Natural killer cell (primary cell): ENCODE measurements around the gene SH3TC2. TPM values are rescaled to one million over a fixed set of nuclear protein-coding genes. Genes with fewer than 3 reads are reported as not detected.

Experiments
- ATAC-seq, 3 donors: fragments of 150-1000 bp in 2 of 3; fragments of 200-7000 bp in 1 of 3; cut with Tn5 transposase; 1 replicate in 1 of 3; 2 replicates in 2 of 3; pipeline ENCODE4 v1.10.0; 2021; ENCODE audit warnings: mild to moderate bottlenecking in 2 of 3, moderate library complexity in 2 of 3
- DNase-seq, 2 donors: peaks; one replicate each; pipeline versions ENCODE4 v3.0.0 to v3.0.0-alpha.2; 2013 to 2021; ENCODE audit warnings: mixed read lengths in 1 of 2
- H3K27ac ChIP-seq: one replicate; pipeline ENCODE4 v1.5.1; 2013; ENCODE audit warnings: mild to moderate bottlenecking, low read length
- H3K27me3 ChIP-seq: one replicate; pipeline ENCODE4 v1.6.1; 2013; ENCODE audit warnings: low read length; ENCODE audit not compliant: control insufficient read depth, insufficient read depth
- H3K36me3 ChIP-seq: one replicate; pipeline ENCODE4 v1.6.1; 2013; ENCODE audit warnings: low read length; ENCODE audit not compliant: control insufficient read depth, insufficient read depth
- H3K4me1 ChIP-seq: one replicate; pipeline ENCODE4 v1.6.1; 2013; ENCODE audit warnings: low read length; ENCODE audit not compliant: control insufficient read depth, insufficient read depth
- H3K4me3 ChIP-seq: one replicate; pipeline ENCODE4 v1.5.1; 2013; ENCODE audit warnings: low read length
- H3K9me3 ChIP-seq: one replicate; pipeline ENCODE4 v1.6.1; 2013; ENCODE audit warnings: low read length; ENCODE audit not compliant: control insufficient read depth, insufficient read depth
- H3K27ac Mint-ChIP-seq, 2 donors: one replicate each; pipeline ENCODE4 v1.8.0; 2022; ENCODE audit warnings: mild to moderate bottlenecking in 2 of 2, mixed read lengths in 2 of 2, moderate library complexity in 1 of 2
- H3K27me3 Mint-ChIP-seq, 2 donors: one replicate each; pipeline ENCODE4 v1.8.0; 2022; ENCODE audit warnings: low read depth in 2 of 2, mixed read lengths in 2 of 2
- H3K36me3 Mint-ChIP-seq: one replicate; pipeline ENCODE4 v1.8.0; 2022; ENCODE audit warnings: mixed read lengths
- H3K4me1 Mint-ChIP-seq, 2 donors: one replicate each; pipeline ENCODE4 v1.8.0; 2022; ENCODE audit warnings: mixed read lengths in 2 of 2
- H3K4me3 Mint-ChIP-seq: one replicate; pipeline ENCODE4 v1.8.0; 2022; ENCODE audit warnings: mild to moderate bottlenecking, moderate library complexity, mixed read lengths
- H3K9me3 Mint-ChIP-seq, 2 donors: one replicate each; pipeline ENCODE4 v1.8.0; 2022; ENCODE audit warnings: mixed read lengths in 2 of 2
- CTCF ChIP-seq: fragments of 200-600 bp; IDR thresholded peaks from one replicate; pipeline ENCODE4 v1.8.0; 2022; ENCODE audit warnings: antibody characterized with exemption
- WGBS: methylation state at CpG from one replicate; pipeline ENCODE4 v1.1.7; 2013; ENCODE audit warnings: missing lambda C conversion rate; ENCODE audit not compliant: insufficient coverage; 5-methylcytosine and 5-hydroxymethylcytosine counted together
- intact Hi-C: fragments of 100-400 bp; cut with micrococcal nuclease; formaldehyde crosslinking; loops from one replicate; pipeline ENCODE4 v1.14.2; 2022
- total RNA-seq, 4 donors: library from RNA; stranded (reverse); fragments of 120-200 nt in 1 of 4; gene quantifications; one replicate each; pipeline versions ENCODE4 v1.2.3 to v1.2.4, GENCODE V29; 2013 to 2022

SH3TC2 gene
- total RNA-seq, 3 donors from 2014 or later (not counting 1 experiment from before 2014, with no cell fraction given) = 0.11 to 0.68 (median 0.58) TPM

DNA sequence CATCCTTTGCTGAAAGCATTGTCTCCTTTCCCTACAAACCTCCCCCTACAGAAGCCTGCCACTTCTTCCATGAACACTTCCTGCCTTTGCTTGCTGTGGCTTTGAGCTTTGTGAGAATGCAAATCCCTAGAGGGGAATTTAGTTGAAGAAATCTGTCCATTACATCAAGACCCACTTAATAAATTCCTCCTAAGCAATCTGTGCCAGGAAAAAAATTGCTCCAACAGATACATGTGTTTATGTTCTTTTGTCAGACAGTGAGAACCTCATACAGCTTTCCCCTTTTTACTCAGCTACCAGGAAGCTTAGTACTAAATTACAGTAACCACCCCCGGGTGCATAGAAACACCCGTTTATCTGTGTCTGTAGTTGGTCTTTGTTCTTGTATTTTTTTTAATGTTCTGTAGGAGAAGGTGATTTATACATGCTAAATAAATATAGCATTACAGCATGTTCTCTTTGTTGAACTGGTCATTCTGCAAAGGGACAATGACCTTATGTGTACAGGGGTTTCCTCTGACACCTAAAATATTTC lies 43.9 kb downstream of the SH3TC2 start:
- H3K4me3 Mint-ChIP-seq = no peak overlapping the region
- no peak for ATAC-seq
- Histone ChIP-seq H3K27ac (no peak overlapping the region), H3K4me1 (no peaks in the 10 kb centered on the region), H3K9me3 (no peaks in the 10 kb centered on the region), H3K27me3 (no peaks in the 10 kb centered on the region), H3K36me3 (no peaks in the 10 kb centered on the region), H3K4me3 (no peak overlapping the region)
- no peaks in the 10 kb centered on the region for H3K9me3 Mint-ChIP-seq
- no peaks in the 10 kb centered on the region for H3K36me3 Mint-ChIP-seq
- H3K4me1 Mint-ChIP-seq = peaks cover 8 to 11% of the 10 kb centered on the region in 2 donors
- TF ChIP-seq CTCF = no peak
- peaks cover 14 to 30% of the 10 kb centered on the region in 2 donors for H3K27me3 Mint-ChIP-seq
- no peak overlapping the region for H3K27ac Mint-ChIP-seq
- intact Hi-C loops = no loop called here
- no CpG with 5 or more reads among the region's 2 CpGs for WGBS
- no peak for DNase-seq

- no peaks in the 10 kb centered on the region for H3K9me3 ChIP-seq
- WGBS = 80% methylated on average over 1 of the region's 1 CpG
- H3K36me3 ChIP-seq = no peaks in the 10 kb centered on the region
- intact Hi-C loops = no loop called here
- H3K4me3 Mint-ChIP-seq = no peak overlapping the region
- no peaks in the 10 kb centered on the region for H3K4me1 ChIP-seq
- no peak for DNase-seq
- peaks cover 8 to 11% of the 10 kb centered on the region in 2 donors for H3K4me1 Mint-ChIP-seq
- no peaks in the 10 kb centered on the region for H3K9me3 Mint-ChIP-seq
- H3K27me3 ChIP-seq = no peaks in the 10 kb centered on the region
- no peak overlapping the region for H3K27ac Mint-ChIP-seq
- no peaks in the 10 kb centered on the region for H3K36me3 Mint-ChIP-seq
- no peak for ATAC-seq
- no peak for TF ChIP-seq CTCF
- H3K27me3 Mint-ChIP-seq = peaks cover 13 to 30% of the 10 kb centered on the region in 2 donors
- H3K27ac ChIP-seq = no peak overlapping the region
- no peak overlapping the region for H3K4me3 ChIP-seq
Observed at GRCh38 chr5:149017636-149018035, 45.2 kb downstream of the SH3TC2 start.

DNA sequence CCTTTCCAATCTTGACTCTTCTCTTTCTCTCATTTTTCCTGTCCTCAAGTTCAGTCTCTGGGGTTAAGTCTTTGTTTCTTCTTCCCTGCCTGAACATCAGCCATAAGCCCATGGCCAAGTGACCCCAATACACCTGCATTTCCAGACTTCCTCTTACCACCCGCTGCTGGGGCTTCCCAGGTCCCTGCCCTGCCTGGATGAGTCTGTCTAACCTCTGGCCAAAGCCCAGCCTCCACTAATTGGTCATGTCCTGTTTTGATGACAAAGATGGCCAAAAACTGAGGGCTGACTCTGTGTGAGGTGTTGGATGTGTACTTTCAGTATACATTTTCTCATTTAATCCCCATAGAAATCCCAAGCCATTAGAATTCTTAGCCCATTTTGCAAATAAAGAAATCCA lies 47.3 kb downstream of the SH3TC2 start:
- no peaks in the 10 kb centered on the region for H3K4me1 ChIP-seq
- DNase-seq (no peak), ATAC-seq (no peak)
- H3K4me3 ChIP-seq = no peak overlapping the region
- no peaks in the 10 kb centered on the region for H3K27me3 ChIP-seq
- peaks cover 8 to 21% of the 10 kb centered on the region in 2 donors for H3K27me3 Mint-ChIP-seq
- 87% methylated on average over 1 of the region's 1 CpG for WGBS
- intact Hi-C loops = no loop called here
- H3K27ac ChIP-seq = no peak overlapping the region
- no peak overlapping the region for H3K4me3 Mint-ChIP-seq
- no peaks in the 10 kb centered on the region for H3K36me3 ChIP-seq
- H3K36me3 Mint-ChIP-seq = no peaks in the 10 kb centered on the region
- no peak for TF ChIP-seq CTCF
- no peak overlapping the region for H3K27ac Mint-ChIP-seq
- no peaks in the 10 kb centered on the region for H3K9me3 ChIP-seq
- peaks cover 8 to 11% of the 10 kb centered on the region in 2 donors for H3K4me1 Mint-ChIP-seq
- H3K9me3 Mint-ChIP-seq = no peaks in the 10 kb centered on the region

DNA sequence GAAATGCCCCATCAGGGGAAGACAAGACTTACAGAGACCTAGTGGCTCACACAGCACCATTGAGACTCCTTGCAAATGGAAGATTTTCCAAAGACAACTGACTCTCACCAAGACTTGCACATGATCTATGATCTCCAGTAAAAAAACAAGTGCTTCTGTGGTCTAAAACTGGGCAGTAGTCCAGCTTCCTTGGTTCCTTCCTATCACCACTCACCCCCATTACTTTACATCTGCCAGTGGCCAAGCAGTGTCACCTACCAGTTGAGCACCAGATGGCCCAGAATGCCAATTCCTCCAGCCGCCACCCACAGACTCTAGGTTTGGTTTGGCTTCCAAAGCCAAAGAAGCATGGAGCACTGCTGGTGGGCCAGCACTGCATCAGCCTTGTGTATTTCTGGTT lies 47.7 kb downstream of the SH3TC2 start:
- intact Hi-C loops = no loop called here
- no peaks in the 10 kb centered on the region for H3K9me3 Mint-ChIP-seq
- no peaks in the 10 kb centered on the region for H3K27me3 ChIP-seq
- peak overlapping the region; percentile 30 to 43 for H3K27ac Mint-ChIP-seq
- H3K4me3 ChIP-seq = no peak overlapping the region
- H3K27me3 Mint-ChIP-seq = peaks cover 8 to 16% of the 10 kb centered on the region in 2 donors
- no peaks in the 10 kb centered on the region for H3K36me3 Mint-ChIP-seq
- H3K36me3 ChIP-seq = no peaks in the 10 kb centered on the region
- no peak for ATAC-seq
- no peak for DNase-seq
- no peaks in the 10 kb centered on the region for H3K4me1 ChIP-seq
- peaks cover 8 to 11% of the 10 kb centered on the region in 2 donors for H3K4me1 Mint-ChIP-seq
- no peak for TF ChIP-seq CTCF
- 98% methylated on average over 1 of the region's 1 CpG for WGBS
- H3K4me3 Mint-ChIP-seq = no peak overlapping the region
- H3K9me3 ChIP-seq = no peaks in the 10 kb centered on the region
- H3K27ac ChIP-seq = no peak overlapping the region
